ENCODE results near the gene SHISA7.

GRCh38 chr19:55419624-55420236, 23.4 kb downstream of the SHISA7 start:
- TF ChIP-seq, protein P1, sequence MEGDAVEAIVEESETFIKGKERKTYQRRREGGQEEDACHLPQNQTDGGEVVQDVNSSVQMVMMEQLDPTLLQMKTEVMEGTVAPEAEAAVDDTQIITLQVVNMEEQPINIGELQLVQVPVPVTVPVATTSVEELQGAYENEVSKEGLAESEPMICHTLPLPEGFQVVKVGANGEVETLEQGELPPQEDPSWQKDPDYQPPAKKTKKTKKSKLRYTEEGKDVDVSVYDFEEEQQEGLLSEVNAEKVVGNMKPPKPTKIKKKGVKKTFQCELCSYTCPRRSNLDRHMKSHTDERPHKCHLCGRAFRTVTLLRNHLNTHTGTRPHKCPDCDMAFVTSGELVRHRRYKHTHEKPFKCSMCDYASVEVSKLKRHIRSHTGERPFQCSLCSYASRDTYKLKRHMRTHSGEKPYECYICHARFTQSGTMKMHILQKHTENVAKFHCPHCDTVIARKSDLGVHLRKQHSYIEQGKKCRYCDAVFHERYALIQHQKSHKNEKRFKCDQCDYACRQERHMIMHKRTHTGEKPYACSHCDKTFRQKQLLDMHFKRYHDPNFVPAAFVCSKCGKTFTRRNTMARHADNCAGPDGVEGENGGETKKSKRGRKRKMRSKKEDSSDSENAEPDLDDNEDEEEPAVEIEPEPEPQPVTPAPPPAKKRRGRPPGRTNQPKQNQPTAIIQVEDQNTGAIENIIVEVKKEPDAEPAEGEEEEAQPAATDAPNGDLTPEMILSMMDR (IDR thresholded peaks at IDR 0.05): no peak
- TF ChIP-seq TAF1 (IDR thresholded peaks at IDR 0.05; ENCODE audit: borderline replicate concordance, low read depth, low read length): no peak
- TF ChIP-seq, protein P2, sequence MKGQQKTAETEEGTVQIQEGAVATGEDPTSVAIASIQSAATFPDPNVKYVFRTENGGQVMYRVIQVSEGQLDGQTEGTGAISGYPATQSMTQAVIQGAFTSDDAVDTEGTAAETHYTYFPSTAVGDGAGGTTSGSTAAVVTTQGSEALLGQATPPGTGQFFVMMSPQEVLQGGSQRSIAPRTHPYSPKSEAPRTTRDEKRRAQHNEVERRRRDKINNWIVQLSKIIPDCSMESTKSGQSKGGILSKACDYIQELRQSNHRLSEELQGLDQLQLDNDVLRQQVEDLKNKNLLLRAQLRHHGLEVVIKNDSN (IDR thresholded peaks at IDR 0.05; ENCODE audit: borderline replicate concordance, low read depth): no peak
- no peak for TF ChIP-seq RFX5 (IDR thresholded peaks at IDR 0.05; ENCODE audit: low read length)
